Astrocyte (in vitro differentiated cells and primary cell): Measurements from ENCODE around the gene SLC22A4. TPM values are rescaled to one million over a fixed set of nuclear protein-coding genes. Genes with fewer than 3 reads are reported as not detected.

ENCODE experiments used
- DNase-seq: peaks from one replicate; pipeline ENCODE4 v3.0.0-alpha.2; 2010; ENCODE audit warnings: low read depth
- FAIRE-seq: peaks from 2 replicates; lab custom pipeline; 2011; peaks lifted over from hg19 to GRCh38; lab: Jason Lieb, UNC
- H2AFZ ChIP-seq: 2 replicates; pipeline ENCODE4 v1.6.0; 2012; ENCODE audit warnings: low read depth, low read length, inconsistent platforms
- H3K27ac ChIP-seq: 2 replicates; pipeline ENCODE4 v1.5.1; 2011; ENCODE audit warnings: low read depth, low read length, inconsistent platforms
- H3K27me3 ChIP-seq: 2 replicates; pipeline ENCODE4 v1.6.0; 2011; ENCODE audit warnings: low read length, inconsistent platforms; ENCODE audit not compliant: insufficient read depth
- H3K36me3 ChIP-seq: 2 replicates; pipeline ENCODE4 v1.5.1; 2011; ENCODE audit warnings: low read length, inconsistent platforms; ENCODE audit not compliant: insufficient read depth
- H3K4me1 ChIP-seq: 2 replicates; pipeline ENCODE4 v1.5.1; 2011; ENCODE audit warnings: low read length, inconsistent platforms; ENCODE audit not compliant: insufficient read depth
- H3K4me2 ChIP-seq: 2 replicates; pipeline ENCODE4 v1.6.0; 2012; ENCODE audit warnings: low read length, inconsistent platforms
- H3K4me3 ChIP-seq: 2 replicates; pipeline ENCODE4 v1.5.1; 2011; ENCODE audit warnings: low read depth, mild to moderate bottlenecking, low read length, inconsistent platforms; ENCODE audit not compliant: insufficient read depth
- H3K79me2 ChIP-seq: 2 replicates; pipeline ENCODE4 v1.6.0; 2012; ENCODE audit warnings: mild to moderate bottlenecking, low read length, inconsistent platforms; ENCODE audit not compliant: insufficient read depth
- H3K9ac ChIP-seq: 2 replicates; pipeline ENCODE4 v1.6.0; 2012; ENCODE audit warnings: mild to moderate bottlenecking, low read length, inconsistent platforms
- H3K9me3 ChIP-seq: 2 replicates; pipeline ENCODE4 v1.5.1; 2012; ENCODE audit warnings: low read depth, mild to moderate bottlenecking, low read length, inconsistent platforms; ENCODE audit not compliant: insufficient read depth
- H4K20me1 ChIP-seq: 2 replicates; pipeline ENCODE4 v1.6.0; 2012; ENCODE audit warnings: low read length, inconsistent platforms; ENCODE audit not compliant: insufficient read depth
- H3K27ac Mint-ChIP-seq: one replicate; pipeline ENCODE4 v1.8.0; 2021; ENCODE audit warnings: mild to moderate bottlenecking, mixed read lengths; ENCODE audit not compliant: unreplicated experiment
- H3K27me3 Mint-ChIP-seq: one replicate; pipeline ENCODE4 v1.8.0; 2021; ENCODE audit warnings: low read depth, mixed read lengths; ENCODE audit not compliant: unreplicated experiment
- H3K36me3 Mint-ChIP-seq: one replicate; pipeline ENCODE4 v1.8.0; 2021; ENCODE audit warnings: low read depth, mixed read lengths; ENCODE audit not compliant: unreplicated experiment
- H3K4me1 Mint-ChIP-seq: one replicate; pipeline ENCODE4 v1.8.0; 2021; ENCODE audit warnings: low read depth, mixed read lengths; ENCODE audit not compliant: unreplicated experiment
- H3K4me3 Mint-ChIP-seq: one replicate; pipeline ENCODE4 v1.8.0; 2021; ENCODE audit warnings: mild to moderate bottlenecking, moderate library complexity, mixed read lengths; ENCODE audit not compliant: unreplicated experiment
- H3K9me3 Mint-ChIP-seq: one replicate; pipeline ENCODE4 v1.8.0; 2021; ENCODE audit warnings: mild to moderate bottlenecking, mixed read lengths; ENCODE audit not compliant: unreplicated experiment
- CTCF ChIP-seq: IDR thresholded peaks from 2 replicates; pipeline ENCODE4 v1.5.1; 2011; ENCODE audit warnings: low read depth, mild to moderate bottlenecking, inconsistent platforms, low read length, moderate library complexity; ENCODE audit not compliant: insufficient read depth
- EZH2 ChIP-seq: IDR thresholded peaks from 2 replicates; pipeline ENCODE4 v1.6.1; 2012; ENCODE audit warnings: mild to moderate bottlenecking, low read length, inconsistent platforms; ENCODE audit not compliant: insufficient read depth
- total RNA-seq: library from RNA; stranded (reverse); gene quantifications from 2 replicates; pipeline ENCODE4 v1.2.1, GENCODE V29; 2021

Gene SLC22A4
- total RNA-seq, 1 donor from 2014 or later: 4.5 TPM

- Mint-ChIP-seq H3K27me3 (no peaks in the 10 kb centered on the region), H3K4me1 (peaks cover 2% of the 10 kb centered on the region), H3K27ac (no peak overlapping the region), H3K9me3 (no peaks in the 10 kb centered on the region), H3K4me3 (no peak overlapping the region), H3K36me3 (peaks cover 8% of the 10 kb centered on the region)
- no peak overlapping the region for H3K27ac ChIP-seq
- no peak overlapping the region for H2AFZ ChIP-seq
- H3K9me3 ChIP-seq: no peaks in the 10 kb centered on the region
- H3K9ac ChIP-seq: no peak overlapping the region
- DNase-seq: peak; percentile 20
- H4K20me1 ChIP-seq: no peaks in the 10 kb centered on the region
- H3K27me3 ChIP-seq: no peaks in the 10 kb centered on the region
- FAIRE-seq: no peak
- no peak overlapping the region for H3K4me3 ChIP-seq
- no peaks in the 10 kb centered on the region for H3K79me2 ChIP-seq
- no peak overlapping the region for H3K4me2 ChIP-seq
- H3K4me1 ChIP-seq: no peaks in the 10 kb centered on the region
- H3K36me3 ChIP-seq: no peaks in the 10 kb centered on the region
- no peak for TF ChIP-seq CTCF
- TF ChIP-seq EZH2: no peak
Measured at GRCh38 chr5:132327252-132327955, 33.2 kb downstream of the SLC22A4 start.

GRCh38 chr5:132334812-132335211 lies 40.6 kb downstream of the SLC22A4 start:
- Histone ChIP-seq H3K4me1 (no peaks in the 10 kb centered on the region), H3K9ac (no peak overlapping the region), H4K20me1 (no peaks in the 10 kb centered on the region), H3K4me2 (no peak overlapping the region), H3K4me3 (no peak overlapping the region), H2AFZ (no peak overlapping the region), H3K36me3 (peaks cover 5% of the 10 kb centered on the region), H3K27ac (no peak overlapping the region), H3K79me2 (no peaks in the 10 kb centered on the region), H3K27me3 (no peaks in the 10 kb centered on the region), H3K9me3 (no peaks in the 10 kb centered on the region)
- H3K9me3 Mint-ChIP-seq: no peaks in the 10 kb centered on the region
- peak; percentile 12 for DNase-seq
- TF ChIP-seq CTCF (no peak), EZH2 (no peak)
- H3K4me1 Mint-ChIP-seq: no peaks in the 10 kb centered on the region
- peaks cover 13% of the 10 kb centered on the region for H3K36me3 Mint-ChIP-seq
- FAIRE-seq: no peak
- H3K27me3 Mint-ChIP-seq: peaks cover 2% of the 10 kb centered on the region
- H3K4me3 Mint-ChIP-seq: no peak overlapping the region
- H3K27ac Mint-ChIP-seq: no peak overlapping the region

GRCh38 chr5:132335402-132335801 lies 41.2 kb downstream of the SLC22A4 start:
- Histone ChIP-seq H3K27ac (no peak overlapping the region), H4K20me1 (no peaks in the 10 kb centered on the region), H3K4me2 (no peak overlapping the region), H3K4me1 (no peaks in the 10 kb centered on the region), H3K9ac (no peak overlapping the region), H3K27me3 (no peaks in the 10 kb centered on the region), H3K4me3 (no peak overlapping the region), H3K36me3 (peaks cover 5% of the 10 kb centered on the region), H3K79me2 (no peaks in the 10 kb centered on the region), H3K9me3 (no peaks in the 10 kb centered on the region), H2AFZ (no peak overlapping the region)
- no peak for DNase-seq
- peaks cover 2% of the 10 kb centered on the region for H3K9me3 Mint-ChIP-seq
- no peak overlapping the region for H3K4me3 Mint-ChIP-seq
- no peak overlapping the region for H3K27ac Mint-ChIP-seq
- peaks cover 2% of the 10 kb centered on the region for H3K27me3 Mint-ChIP-seq
- FAIRE-seq: no peak
- H3K36me3 Mint-ChIP-seq: peaks cover 11% of the 10 kb centered on the region
- no peak for TF ChIP-seq CTCF
- TF ChIP-seq EZH2: no peak
- no peaks in the 10 kb centered on the region for H3K4me1 Mint-ChIP-seq
